T-helper 9 cell (primary cell): ENCODE data around the gene ARAP1.

Experiments
- DNase-seq: peaks from one replicate; pipeline ENCODE4 v3.0.0-alpha.2; 2020

Gene ARAP1

DNA sequence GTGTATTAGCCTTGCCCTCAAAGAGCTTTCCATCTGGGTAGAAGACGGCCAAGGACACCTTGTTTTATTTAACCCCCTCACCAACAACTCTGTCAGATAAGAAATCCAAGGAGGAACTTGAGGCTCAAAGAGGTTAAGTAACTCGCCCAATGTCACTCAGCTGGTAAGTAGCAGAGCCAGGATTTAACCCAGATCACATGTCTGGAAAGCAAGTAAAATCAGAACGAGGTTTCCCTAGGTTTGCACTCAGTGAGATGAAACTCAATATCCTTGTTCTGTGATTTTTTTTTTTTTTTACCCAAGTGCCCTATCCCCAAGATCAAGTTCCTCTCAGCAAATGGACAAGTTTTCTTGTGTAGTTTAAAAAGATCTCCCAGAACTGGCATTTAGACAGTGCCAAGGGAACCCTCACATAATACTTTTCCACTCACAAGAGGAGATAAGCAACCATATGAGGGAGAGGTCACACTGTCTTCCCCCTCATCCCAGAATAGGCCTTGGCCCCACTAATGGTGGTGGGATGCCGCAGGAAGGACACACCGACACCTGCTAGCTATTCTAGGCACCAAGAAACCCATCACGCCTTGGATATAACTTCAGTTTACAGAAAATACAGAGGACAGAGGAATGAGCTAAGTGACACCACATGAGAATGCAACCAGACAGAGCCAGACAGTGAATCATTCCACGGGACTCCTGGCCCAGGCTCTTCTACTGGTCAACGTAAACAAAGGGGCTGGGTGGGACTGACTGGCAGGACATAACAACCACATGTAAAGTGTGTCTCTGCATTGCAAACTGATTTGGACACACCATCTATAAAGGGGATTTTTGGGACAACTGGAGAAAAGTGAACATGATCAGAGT is 8.6 kb upstream of the ARAP1 start:
- DNase-seq: no peak

DNA sequence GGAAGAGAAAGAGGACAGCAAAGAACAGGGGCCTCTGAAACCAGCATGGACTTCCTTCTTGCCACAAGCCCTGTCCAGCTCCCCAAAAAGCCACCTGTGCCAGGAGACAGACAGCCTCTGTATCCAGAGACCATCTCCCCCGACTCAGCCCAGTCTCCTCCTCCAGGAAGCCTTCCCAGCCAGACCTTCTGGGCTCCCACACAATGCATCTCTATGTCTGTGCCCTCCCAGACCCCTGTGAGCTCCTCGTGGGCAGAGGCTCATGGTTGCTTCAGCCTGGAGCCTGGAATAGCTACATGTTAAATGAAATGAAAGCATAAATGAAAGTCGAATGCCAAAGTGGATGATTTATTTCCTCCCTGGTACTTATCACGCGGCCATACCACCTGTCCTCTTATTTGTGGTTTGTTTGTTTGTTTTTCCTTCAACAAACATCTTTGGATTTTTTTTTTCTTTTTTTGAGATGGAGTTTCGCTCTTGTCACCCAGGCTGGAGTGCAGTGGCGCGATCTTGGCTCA is 7.3 kb upstream of the ARAP1 start:
- DNase-seq: no peak

DNA sequence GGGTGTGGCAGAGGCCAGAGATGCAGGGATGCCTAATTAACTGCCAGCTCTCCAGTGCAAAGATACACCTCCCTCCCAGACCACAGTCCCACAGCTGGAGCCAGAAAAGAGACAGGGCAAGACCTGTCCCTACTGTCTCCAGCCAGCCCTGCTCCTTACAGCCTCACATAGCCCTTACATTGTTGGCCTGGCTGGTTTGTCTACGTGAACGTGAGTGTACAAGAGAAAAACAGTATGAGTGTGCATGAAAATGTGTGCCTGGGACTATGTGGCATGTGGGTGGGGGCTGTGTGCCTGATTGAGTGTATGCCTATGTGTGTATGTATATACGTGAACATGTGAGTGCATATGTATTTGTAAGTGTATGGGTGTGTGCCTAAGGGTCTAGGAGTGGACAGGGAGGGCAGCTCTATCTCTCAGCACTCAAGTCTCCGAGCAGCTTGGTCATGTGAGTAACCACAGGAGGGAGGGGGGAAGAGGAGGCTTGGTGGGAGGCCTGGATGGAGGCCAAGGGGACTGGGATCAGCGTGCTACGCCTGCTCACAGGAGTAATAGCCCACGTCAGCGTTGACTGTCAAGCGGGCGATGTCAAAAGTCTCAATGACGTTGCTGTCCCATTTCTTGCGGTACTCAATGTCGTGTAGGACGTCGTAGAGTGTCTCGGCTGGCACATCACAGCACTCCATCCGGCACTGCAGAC is 6.6 kb upstream of the ARAP1 start:
- no peak for DNase-seq

DNA sequence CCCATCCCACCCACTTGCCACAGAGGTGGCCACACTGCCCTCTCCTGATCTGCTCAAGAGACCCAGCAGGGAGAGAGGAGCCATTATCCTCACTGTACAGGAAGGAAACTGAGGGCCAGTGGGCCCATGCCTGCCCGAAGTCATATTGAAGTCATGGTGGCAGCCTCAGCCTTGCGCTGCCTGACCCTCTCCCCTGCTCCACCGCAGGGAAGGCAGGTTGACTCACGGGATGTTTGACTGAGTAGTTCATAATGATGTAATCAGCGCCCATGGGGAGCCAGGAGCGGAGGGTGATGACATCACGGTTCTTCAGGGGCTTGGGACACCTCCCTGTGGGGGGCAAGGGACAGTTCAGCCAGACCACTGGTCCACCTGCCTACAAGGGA is 6.1 kb upstream of the ARAP1 start:
- DNase-seq: no peak

DNA sequence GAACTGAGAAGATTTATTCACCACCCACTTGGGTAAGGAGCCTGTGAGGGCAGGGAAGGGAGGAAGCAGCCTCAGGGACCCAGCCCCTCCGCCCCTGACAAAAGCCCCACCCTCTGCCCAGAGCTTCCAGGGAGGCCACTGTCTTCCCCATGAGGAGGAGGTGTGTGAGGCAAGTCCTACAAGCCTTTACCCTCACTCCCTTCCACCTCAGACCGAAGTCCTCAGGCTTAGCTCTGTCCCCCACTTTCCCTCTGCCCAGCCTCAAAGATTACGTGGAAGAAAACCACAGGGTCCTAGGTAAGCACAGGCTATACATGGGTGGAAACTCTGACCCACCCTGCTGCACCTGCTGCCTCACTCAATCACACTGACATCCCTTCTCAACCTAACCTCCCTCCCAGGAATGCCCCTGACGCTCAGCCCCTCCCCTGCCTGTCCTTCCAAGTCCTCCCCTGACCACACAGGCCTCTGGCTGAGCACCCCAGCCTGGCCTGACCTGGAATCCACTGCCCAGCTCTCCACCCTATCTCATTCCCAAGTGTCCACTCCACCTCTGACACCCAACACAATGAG is 3.6 kb upstream of the ARAP1 start:
- DNase-seq: no peak

DNA sequence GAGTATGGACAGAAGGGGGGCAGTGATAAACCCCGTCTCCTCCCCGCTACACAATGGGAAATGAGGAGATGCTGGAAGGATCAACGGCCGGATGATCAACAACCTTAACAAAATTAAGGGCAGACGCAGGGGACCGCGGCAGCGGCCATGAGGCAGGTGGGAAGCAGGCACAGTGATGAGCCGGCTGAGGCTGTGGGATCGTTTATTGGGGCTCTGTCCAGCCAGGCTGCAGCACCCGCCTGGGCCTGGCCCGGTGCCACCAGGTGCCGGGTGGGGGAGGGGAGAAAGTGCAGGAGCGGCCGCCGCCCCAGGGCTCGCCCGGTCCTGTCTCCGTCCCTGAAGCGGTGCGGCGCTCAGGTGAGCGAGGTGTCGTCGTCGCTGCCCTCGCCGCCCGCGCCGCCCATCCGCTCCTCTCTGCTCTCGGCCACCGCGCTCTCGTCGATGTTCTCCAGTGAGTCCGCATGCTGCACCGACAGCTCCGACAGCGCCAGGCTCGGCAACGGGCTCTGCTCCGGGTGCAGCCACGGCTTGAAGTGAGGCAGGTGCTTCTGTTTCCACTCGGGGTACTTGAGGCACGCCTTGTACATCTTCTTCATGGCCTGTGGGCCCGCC is 2.4 kb upstream of the ARAP1 start:
- no peak for DNase-seq

DNA sequence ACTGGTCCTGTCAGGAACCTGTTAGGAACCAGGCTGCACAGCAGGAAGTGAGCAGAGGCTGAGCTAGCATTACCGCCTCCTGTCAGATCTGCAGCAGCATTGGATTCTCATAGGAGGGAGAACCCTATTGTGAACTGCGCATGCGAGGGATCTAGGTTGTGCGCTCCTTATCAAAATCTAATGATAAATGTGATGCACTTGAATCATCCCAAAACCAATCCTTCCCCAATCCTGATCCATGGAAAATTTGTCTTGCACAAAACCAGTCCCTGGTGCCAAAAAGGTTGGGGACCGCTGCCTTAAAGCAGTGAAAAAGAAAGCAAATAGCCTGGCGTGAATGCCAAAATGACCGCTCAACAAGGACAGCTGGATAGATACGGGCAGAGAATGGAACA is 1.9 kb upstream of the ARAP1 start:
- no peak for DNase-seq

DNA sequence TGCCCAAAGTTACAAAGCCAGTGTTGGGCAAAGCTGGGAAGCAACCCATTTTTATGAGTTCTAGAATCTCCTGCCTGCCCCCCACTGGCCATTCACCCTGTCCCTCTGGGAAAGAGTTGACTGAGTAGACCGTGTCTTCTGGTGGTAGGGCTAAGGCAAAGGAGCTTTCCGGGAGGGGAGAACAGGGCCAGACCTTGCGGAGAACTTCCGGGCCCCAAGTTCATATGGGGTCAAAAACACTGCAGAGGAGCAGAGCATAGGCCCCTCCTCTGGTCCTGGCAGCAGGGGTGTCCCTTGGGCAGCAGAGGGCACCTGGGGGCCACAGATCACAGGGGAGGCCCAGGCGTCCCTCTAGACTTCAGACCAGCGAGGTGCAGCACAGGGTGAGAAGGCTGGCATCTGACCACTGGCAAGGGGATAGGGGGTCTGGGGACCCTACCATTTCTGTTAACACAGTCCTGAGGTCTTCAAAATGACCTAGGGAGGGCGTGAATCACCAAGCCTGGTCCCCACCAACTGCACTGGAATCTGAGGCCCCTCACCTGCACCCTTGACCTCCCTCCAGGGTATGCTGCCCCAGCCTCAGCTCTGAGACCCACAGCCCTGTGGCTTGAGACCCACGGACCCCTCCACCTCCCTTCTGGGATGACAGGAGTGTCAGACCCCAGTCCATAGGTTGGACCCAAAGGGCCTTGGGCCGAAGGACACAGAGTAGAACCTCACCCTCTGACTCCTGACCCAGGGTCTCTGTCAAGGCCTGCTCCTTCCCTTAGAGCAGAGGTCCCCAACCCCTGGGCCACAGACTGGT is 1.3 kb upstream of the ARAP1 start:
- no peak for DNase-seq

DNA sequence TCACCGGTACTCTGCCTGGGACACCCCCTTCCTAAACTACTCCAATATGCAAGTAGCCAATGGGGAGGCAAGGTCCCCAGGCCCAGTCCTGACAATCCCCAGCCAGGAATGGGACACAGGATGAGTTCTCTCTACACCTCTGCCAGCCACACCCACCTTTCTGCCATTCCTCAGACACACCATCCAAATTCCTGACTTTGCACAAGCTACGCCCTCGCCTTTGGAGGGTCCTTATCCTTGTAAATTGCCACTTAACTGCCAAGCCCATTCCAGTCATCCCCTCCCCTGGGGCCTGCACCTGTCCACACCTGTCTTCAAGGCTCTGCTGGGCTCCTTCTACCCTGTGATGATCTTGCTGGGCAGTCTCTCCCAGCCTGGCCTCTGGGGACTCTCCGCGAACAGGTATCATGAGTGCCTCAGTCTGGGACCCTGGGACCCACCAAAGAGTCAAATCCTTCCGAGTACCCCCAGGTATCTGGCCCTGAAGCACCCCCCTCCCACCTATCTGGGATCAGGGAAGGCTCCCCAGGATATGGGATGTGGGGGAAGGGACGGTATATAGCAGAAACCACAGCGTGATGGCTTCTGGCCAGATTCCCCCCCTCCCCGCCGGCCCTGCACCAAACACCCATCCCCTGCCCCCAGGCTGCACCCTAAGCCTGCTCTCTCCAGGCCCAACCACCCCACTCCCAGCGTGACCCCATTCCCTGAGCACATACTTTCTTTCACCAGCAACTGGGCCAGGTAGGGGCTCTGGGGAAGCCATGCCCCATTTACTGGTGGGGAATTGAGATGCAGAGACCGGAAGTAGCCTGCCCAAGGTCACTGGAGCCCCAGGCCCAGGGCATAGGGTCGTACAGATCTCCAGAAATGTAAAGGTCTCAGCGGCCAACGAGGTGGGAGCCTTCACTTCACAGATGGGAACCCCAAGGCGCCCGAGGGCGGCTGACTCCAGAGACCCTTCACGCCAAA is 806 bp downstream of the ARAP1 start:
- DNase-seq: no peak

DNA sequence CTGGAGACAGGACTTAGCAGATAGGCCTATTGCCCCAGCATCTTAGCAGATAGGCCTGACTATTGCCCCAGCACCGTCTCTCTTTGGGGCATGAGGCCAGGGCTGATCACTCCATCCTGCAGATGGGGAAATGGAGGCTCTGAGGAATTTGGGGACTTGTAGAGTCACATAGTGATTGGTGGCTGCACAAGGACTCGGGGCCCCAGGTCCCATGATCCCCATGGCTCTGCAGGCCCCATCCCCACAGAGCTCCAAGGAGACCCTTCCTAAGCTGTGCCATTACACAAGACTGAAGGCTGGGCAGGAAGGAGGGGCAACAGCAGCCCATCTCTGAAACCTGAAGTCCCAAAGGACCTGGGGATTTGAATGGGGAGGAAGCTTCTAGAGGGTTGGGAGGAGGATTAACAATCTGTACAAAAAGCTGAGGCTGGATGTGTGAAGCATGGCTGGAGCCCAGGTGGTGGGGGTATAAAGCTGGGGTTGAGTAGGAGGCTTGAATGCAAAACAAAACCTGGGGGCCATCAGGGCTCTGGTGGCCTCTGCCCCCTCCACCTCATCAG is 1.6 kb downstream of the ARAP1 start:
- no peak for DNase-seq

DNA sequence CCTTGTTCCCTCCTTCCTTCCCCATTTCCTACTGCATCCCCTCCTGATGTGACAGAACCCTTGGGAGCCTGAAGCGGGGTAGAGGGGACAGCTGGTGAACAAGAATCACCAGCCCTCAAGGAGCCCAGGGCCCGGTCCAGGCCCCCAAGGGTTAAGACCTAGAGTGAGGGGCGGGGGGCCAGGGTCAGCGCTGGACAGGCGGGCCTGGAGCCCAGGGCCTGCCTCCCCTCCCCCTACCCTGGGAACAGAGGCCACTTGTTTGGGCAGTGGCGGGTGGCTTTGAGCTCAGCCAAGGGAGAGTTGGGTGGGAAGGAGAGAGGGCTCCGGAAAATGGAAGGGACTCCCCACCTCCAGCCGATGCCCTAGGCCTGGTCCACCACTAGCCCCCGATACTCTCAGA is 2.1 kb downstream of the ARAP1 start:
- no peak for DNase-seq

DNA sequence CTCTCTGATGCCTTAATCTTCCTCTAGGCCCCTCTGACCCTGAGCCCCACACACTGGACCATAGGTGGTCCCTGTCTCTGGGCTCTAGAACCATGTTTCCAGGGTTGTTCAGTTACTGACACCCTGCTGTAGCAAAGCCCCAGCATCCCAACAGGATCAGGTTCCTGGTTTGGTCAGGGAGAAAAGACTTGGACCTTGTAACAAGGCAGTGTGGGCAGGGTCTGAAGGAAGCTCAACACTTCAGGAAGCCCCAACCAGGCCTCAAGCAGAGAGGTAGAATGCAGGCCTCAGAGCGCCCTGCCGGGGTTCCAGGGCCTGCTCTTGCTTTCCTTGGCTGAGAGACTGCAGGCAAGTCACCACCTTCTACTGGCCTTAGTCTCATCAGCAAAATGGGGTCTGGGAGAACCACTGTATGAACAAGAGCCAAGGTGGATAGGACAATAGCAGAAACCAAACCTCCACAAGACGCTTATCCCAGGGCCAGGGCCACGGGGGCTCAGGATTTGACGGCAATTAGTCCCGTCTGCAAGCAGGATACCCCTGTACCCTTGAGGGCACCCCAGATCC is 4.8 kb downstream of the ARAP1 start:
- DNase-seq: no peak

DNA sequence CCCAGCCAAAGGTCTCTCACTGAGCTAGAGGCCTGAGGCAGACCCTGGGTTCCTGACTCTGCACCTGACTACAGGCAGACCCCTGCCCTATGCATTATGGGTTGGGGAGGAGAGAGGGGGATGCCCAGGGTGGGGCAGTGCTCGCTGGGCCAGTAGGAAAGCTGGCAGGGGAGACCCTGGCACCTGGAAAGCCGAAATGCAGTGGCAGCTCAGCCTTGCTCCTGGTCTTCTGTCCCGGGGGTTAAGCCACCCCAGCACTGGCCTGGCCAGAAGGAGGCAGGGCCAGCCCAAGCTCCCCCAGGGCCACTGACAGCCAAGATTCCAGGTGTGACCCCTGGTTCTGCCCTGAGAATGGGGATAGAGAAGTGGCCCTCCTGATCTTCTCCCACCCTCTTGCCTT is 5.4 kb downstream of the ARAP1 start:
- DNase-seq: no peak

DNA sequence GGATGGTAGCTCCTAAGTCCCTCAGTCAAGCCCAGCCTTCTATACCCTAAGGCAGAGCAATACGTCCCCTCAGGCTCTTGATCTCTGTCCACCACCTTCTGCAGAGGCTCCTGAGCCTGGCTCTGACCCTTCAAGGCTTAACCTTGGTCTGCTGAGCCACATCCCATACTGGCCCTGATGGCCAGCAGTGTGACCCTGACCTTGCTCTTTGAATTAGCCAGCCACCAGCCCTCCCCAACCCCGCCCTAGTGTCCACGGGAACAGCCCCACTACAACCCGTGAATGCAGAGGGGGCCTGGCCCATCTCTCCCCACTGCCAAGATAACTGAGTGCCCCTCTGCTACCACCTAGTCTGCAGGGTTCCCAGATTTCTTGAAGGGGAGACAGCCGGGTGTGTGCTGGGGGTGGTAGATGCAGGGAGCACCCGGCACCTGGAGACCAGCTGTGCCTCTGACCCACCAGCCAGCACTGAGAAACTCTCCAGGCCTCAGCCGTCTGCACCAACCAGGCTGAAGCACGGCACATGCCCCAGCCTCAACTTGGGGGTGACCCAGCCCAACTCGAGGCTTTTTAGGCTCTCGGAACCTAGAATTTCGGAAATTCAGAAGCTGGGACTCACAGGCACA is 6.2 kb downstream of the ARAP1 start:
- no peak for DNase-seq

DNA sequence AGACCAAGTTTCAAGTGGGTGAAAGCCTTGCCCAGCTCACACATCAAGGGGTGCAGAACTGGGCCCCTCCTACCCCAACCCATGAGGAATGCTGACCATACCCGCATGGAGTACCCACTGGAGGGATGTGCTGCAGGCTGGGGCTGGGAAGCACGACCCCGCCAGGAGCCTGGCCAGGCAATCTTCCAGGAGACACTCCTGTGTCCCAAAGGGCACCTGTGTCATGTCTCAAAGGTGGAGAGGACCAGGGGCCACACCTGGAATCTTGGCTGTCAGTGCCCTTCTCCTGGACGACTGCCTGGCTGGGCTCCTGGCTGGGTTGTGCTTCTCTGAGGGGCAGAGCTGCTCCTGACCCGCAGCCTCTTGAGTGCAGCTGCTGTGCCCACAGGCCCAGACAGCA is 6.7 kb downstream of the ARAP1 start:
- no peak for DNase-seq

DNA sequence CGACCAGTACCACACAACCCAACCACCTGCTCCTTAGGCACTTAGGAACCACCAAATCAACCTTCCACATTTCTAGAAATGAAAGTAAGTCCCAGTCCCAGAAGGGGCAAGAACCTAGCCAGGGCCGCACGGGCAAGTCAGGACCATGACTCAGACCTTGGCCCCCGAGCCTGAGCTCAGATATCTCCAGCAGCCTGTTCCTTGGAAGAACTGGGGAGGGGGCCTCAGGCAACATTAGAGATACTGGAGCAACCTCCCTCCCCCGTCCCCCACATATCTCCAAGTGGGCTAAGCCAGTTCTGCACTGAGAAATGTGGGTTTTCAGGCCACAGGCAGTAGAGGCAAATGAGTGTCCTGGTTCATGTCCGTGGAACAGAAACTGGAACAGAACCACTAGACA is 7.7 kb downstream of the ARAP1 start:
- DNase-seq: no peak

DNA sequence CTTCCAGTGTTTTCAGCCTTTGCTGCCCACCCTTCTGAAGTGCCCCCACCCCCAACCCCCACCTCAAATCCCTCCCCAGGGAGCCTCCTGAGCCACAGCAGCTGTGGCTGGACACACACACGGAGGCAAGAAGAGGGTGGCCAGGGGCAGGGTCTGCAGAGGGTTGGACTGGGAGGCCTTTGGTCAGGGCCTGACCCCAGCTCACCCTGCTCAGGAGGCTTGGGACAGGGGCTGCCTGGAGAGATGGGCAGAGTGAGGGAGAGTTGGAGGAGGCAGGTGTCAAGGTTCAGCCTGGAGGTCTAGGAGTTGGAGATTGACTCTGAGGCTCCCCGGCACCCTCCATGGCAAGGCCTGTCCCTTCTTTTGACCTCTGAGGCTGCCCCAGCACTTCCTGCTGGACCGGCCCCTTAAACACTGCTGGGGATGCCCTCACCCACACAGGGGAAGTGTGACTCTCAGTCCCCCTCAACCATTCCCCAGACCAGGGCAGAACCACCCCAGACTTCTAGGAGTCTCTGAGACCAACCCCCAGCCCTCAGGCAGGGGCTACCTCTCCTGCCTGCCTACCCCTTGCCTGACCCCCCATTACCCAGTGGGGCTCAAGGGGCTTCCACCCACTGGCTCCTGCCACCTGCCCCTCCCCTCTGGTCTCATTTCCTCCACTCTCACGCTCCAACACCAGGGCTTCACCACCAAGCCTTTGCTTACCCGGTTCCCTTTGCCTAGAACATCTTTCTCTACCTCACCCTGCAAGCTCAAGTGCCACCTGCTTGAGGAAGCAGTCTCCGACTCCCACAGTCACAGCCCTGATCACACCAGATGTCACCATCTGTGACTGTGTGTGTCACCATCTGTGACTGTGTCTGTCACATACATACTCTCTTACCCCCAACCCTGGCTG is 8.6 kb downstream of the ARAP1 start:
- no peak for DNase-seq

DNA sequence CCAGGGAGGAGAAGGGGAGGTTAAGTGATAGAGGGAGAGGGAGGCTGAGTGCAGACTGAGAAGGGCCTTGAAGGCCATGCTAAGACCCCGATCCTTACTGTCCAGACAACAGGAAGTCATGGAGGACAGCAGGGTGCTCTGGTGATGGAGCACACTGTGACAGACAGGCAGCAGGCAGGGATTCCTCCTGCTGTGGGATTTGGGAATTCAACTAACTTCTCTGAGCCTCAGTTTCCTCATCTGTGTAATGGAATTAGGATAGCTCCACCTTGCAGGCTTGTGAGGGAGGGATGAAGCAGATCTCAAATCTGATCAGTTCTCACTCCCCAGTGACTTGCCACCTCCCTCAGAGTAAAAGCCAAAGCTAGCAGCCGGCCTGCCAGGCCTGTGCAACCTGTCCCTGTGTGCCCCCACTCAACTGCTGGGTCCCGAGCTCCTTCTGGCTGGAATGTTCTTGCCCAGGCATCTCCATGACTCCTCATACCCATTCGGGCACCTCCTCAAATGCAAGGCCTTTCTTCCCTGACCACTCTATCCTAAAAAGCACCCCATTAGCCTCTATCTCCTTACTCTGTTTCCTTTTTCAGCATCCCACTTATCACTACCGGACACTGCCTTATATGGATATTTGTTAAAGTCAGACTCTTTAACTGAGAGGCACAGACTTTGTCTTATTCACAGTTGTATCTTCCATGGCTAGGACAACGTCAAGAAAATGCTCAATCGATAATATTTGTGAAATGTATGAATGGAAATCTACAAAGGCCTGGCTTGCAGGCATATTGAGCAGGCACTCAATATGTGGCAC is 9.5 kb downstream of the ARAP1 start:
- DNase-seq: no peak
